Neural cell (in vitro differentiated cells): Measurements from ENCODE around the gene PCDHGA7. TPM values are rescaled to one million over a fixed set of nuclear protein-coding genes. Genes with fewer than 3 reads are reported as not detected.

Experiments
- H2AFZ ChIP-seq: fragments of 200-600, 300-800 bp; sonication (generic), shearing (Covaris generic); 2 replicates; pipeline ENCODE4 v1.6.0; 2014; ENCODE audit warnings: low read depth, mild to moderate bottlenecking, antibody characterized with exemption, low read length, moderate library complexity
- H3F3A ChIP-seq: fragments of 200-600 bp; shearing (Covaris generic); 2 replicates; pipeline ENCODE4 v1.6.1; 2016; ENCODE audit warnings: mild to moderate bottlenecking, moderate library complexity, mixed read lengths, antibody characterized with exemption, low read length; ENCODE audit not compliant: insufficient read depth, poor library complexity, severe bottlenecking
- H3K27ac ChIP-seq: fragments of 200-600, 300-800 bp; sonication (generic), shearing (Covaris generic); 2 replicates; pipeline ENCODE4 v1.5.1; 2014; ENCODE audit warnings: mild to moderate bottlenecking, low read length, moderate library complexity
- H3K27me3 ChIP-seq: fragments of 300-800, 200-600 bp; sonication (generic), shearing (Covaris generic); 2 replicates; pipeline ENCODE4 v1.6.0; 2014; ENCODE audit warnings: mild to moderate bottlenecking, low read depth, low read length, moderate library complexity; ENCODE audit not compliant: insufficient read depth
- H3K36me3 ChIP-seq: fragments of 300-800, 200-600 bp; sonication (generic), shearing (Covaris generic); 2 replicates; pipeline ENCODE4 v1.5.1; 2014; ENCODE audit warnings: mild to moderate bottlenecking, antibody characterized with exemption, low read length, moderate library complexity; ENCODE audit not compliant: insufficient read depth
- H3K4me2 ChIP-seq: fragments of 300-800, 200-600 bp; sonication (generic), shearing (Covaris generic); 2 replicates; pipeline ENCODE4 v1.6.0; 2014; ENCODE audit warnings: mild to moderate bottlenecking, low read length
- H3K4me3 ChIP-seq: fragments of 300-800, 200-600 bp; sonication (generic), shearing (Covaris generic); 2 replicates; pipeline ENCODE4 v1.5.1; 2014; ENCODE audit warnings: mild to moderate bottlenecking, low read length, moderate library complexity
- H3K79me2 ChIP-seq: fragments of 200-600 bp; shearing (Covaris generic); replicated peaks from 2 replicates; pipeline ENCODE4 v1.6.0; 2014; ENCODE audit warnings: mild to moderate bottlenecking, low read length, moderate library complexity; ENCODE audit not compliant: insufficient read depth
- H3K9ac ChIP-seq: fragments of 300-800, 200-600 bp; sonication (generic), shearing (Covaris generic); 2 replicates; pipeline ENCODE4 v1.6.1; 2016; ENCODE audit warnings: mild to moderate bottlenecking, low read length, mixed read lengths
- H3K9me2 ChIP-seq: fragments of 200-600 bp; shearing (Covaris generic); 2 replicates; pipeline ENCODE4 v1.6.1; 2016; ENCODE audit warnings: mild to moderate bottlenecking, low read length, mixed read lengths; ENCODE audit not compliant: insufficient read depth
- H3K9me3 ChIP-seq: fragments of 200-600, 300-800 bp; sonication (generic), shearing (Covaris generic); 2 replicates; pipeline ENCODE4 v1.6.1; 2016; ENCODE audit warnings: mild to moderate bottlenecking, mixed run types, low read length, moderate library complexity, mixed read lengths
- H4K20me1 ChIP-seq: fragments of 200-600 bp; shearing (Covaris generic); 2 replicates; pipeline ENCODE4 v1.6.1; 2016; ENCODE audit warnings: mild to moderate bottlenecking, mixed run types; ENCODE audit not compliant: insufficient read depth
- EP300 ChIP-seq: fragments of 450-650 bp; conservative IDR thresholded peaks from 2 replicates; pipeline ENCODE4 v1.6.1; 2014; ENCODE audit warnings: antibody characterized with exemption, mild to moderate bottlenecking, moderate library complexity; ENCODE audit not compliant: poor library complexity, severe bottlenecking
- EZH2 ChIP-seq: fragments of 200-600, 300-800 bp; shearing (Covaris generic), sonication (generic); IDR thresholded peaks from 2 replicates; pipeline ENCODE4 v1.6.1; 2014; ENCODE audit warnings: antibody characterized with exemption, low read length, borderline replicate concordance, mild to moderate bottlenecking; ENCODE audit not compliant: insufficient read depth, poor library complexity, severe bottlenecking
- MXI1 ChIP-seq: fragments of 450-650 bp; conservative IDR thresholded peaks from 2 replicates; pipeline ENCODE4 v1.6.1; 2014; ENCODE audit warnings: antibody characterized with exemption, mild to moderate bottlenecking; ENCODE audit not compliant: poor library complexity, severe bottlenecking
- POLR2AphosphoS5 ChIP-seq: IDR thresholded peaks from 2 replicates; pipeline ENCODE4 v1.6.1; 2012
- RAD21 ChIP-seq: fragments of 450-650 bp; conservative IDR thresholded peaks from 2 replicates; pipeline ENCODE4 v1.6.1; 2014; ENCODE audit warnings: antibody characterized with exemption, mild to moderate bottlenecking, moderate library complexity
- SMC3 ChIP-seq: fragments of 450-650 bp; conservative IDR thresholded peaks from 2 replicates; pipeline ENCODE4 v1.6.1; 2014; ENCODE audit warnings: antibody characterized with exemption, mild to moderate bottlenecking, moderate library complexity; ENCODE audit not compliant: poor library complexity
- TAF1 ChIP-seq: IDR thresholded peaks from 2 replicates; pipeline ENCODE4 v1.6.1; 2012; ENCODE audit warnings: low read depth
- polyA plus RNA-seq: library from polyadenylated mRNA; depleted of rRNA; stranded (reverse); fragments of >200 nt; gene quantifications from 2 replicates; pipeline ENCODE4 v1.2.3, GENCODE V29; 2014
- TF ChIP-seq, protein P1 (sequence below): fragments of 450-650 bp; IDR thresholded peaks from 2 replicates; pipeline ENCODE4 v1.5.1; 2014; ENCODE audit warnings: antibody characterized with exemption, mild to moderate bottlenecking, moderate library complexity; ENCODE audit not compliant: poor library complexity, severe bottlenecking
- TF ChIP-seq, protein P2 (sequence below): IDR thresholded peaks from 2 replicates; pipeline ENCODE4 v1.6.1; 2012; ENCODE audit warnings: borderline replicate concordance

Gene PCDHGA7
- polyA plus RNA-seq, 1 donor from 2014 or later: not detected

DNA sequence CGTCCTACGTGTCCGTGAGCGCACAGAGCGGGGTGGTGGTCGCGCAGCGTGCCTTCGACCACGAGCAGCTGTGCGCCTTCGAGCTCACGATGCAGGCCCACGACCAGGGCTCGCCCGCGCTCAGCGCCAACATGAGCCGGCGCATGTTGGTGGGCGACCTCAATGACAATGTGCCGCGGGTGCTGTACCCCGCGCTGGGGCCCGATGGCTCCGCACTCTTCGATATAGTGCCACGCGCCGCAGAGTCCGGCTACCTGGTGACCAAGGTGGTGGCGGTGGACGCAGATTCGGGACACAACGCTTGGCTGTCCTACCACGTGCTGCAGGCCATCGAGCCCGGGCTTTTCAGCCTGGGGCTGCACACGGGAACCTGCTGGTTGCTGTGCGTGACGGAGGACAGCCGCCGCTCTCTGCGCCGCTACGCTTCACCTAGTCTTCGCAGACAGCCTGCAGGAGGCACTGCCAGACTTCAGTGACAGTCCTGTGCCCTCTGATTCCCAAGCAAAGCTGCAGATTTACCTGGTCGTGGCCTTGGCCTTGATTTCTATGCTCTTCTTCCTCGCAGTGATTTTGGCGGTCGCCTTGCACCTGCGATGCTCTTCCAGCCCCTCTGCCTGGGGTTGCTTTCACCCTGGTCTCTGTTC, 45.4 kb downstream of the PCDHGA7 start:
- H3K27me3 ChIP-seq: no peaks in the 10 kb centered on the region
- H3K4me3 ChIP-seq: peak overlapping the region; percentile 13
- H4K20me1 ChIP-seq: no peaks in the 10 kb centered on the region
- peaks cover 71% of the 10 kb centered on the region for H3K36me3 ChIP-seq
- no peak overlapping the region for H3K9ac ChIP-seq
- no peak overlapping the region for H2AFZ ChIP-seq
- peaks cover 37% of the 10 kb centered on the region for H3K79me2 ChIP-seq
- TF ChIP-seq EP300 (no peak), RAD21 (no peak), EZH2 (no peak), POLR2AphosphoS5 (no peak), MXI1 (no peak), SMC3 (no peak), TAF1 (no peak)
- TF ChIP-seq, protein P1, sequence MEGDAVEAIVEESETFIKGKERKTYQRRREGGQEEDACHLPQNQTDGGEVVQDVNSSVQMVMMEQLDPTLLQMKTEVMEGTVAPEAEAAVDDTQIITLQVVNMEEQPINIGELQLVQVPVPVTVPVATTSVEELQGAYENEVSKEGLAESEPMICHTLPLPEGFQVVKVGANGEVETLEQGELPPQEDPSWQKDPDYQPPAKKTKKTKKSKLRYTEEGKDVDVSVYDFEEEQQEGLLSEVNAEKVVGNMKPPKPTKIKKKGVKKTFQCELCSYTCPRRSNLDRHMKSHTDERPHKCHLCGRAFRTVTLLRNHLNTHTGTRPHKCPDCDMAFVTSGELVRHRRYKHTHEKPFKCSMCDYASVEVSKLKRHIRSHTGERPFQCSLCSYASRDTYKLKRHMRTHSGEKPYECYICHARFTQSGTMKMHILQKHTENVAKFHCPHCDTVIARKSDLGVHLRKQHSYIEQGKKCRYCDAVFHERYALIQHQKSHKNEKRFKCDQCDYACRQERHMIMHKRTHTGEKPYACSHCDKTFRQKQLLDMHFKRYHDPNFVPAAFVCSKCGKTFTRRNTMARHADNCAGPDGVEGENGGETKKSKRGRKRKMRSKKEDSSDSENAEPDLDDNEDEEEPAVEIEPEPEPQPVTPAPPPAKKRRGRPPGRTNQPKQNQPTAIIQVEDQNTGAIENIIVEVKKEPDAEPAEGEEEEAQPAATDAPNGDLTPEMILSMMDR: no peak
- TF ChIP-seq, protein P2, sequence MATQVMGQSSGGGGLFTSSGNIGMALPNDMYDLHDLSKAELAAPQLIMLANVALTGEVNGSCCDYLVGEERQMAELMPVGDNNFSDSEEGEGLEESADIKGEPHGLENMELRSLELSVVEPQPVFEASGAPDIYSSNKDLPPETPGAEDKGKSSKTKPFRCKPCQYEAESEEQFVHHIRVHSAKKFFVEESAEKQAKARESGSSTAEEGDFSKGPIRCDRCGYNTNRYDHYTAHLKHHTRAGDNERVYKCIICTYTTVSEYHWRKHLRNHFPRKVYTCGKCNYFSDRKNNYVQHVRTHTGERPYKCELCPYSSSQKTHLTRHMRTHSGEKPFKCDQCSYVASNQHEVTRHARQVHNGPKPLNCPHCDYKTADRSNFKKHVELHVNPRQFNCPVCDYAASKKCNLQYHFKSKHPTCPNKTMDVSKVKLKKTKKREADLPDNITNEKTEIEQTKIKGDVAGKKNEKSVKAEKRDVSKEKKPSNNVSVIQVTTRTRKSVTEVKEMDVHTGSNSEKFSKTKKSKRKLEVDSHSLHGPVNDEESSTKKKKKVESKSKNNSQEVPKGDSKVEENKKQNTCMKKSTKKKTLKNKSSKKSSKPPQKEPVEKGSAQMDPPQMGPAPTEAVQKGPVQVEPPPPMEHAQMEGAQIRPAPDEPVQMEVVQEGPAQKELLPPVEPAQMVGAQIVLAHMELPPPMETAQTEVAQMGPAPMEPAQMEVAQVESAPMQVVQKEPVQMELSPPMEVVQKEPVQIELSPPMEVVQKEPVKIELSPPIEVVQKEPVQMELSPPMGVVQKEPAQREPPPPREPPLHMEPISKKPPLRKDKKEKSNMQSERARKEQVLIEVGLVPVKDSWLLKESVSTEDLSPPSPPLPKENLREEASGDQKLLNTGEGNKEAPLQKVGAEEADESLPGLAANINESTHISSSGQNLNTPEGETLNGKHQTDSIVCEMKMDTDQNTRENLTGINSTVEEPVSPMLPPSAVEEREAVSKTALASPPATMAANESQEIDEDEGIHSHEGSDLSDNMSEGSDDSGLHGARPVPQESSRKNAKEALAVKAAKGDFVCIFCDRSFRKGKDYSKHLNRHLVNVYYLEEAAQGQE: no peak
- peaks cover 80% of the 10 kb centered on the region for H3K9me3 ChIP-seq
- no peak overlapping the region for H3K4me2 ChIP-seq
- no peaks in the 10 kb centered on the region for H3F3A ChIP-seq
- H3K9me2 ChIP-seq: no peaks in the 10 kb centered on the region
- H3K27ac ChIP-seq: no peak overlapping the region

DNA sequence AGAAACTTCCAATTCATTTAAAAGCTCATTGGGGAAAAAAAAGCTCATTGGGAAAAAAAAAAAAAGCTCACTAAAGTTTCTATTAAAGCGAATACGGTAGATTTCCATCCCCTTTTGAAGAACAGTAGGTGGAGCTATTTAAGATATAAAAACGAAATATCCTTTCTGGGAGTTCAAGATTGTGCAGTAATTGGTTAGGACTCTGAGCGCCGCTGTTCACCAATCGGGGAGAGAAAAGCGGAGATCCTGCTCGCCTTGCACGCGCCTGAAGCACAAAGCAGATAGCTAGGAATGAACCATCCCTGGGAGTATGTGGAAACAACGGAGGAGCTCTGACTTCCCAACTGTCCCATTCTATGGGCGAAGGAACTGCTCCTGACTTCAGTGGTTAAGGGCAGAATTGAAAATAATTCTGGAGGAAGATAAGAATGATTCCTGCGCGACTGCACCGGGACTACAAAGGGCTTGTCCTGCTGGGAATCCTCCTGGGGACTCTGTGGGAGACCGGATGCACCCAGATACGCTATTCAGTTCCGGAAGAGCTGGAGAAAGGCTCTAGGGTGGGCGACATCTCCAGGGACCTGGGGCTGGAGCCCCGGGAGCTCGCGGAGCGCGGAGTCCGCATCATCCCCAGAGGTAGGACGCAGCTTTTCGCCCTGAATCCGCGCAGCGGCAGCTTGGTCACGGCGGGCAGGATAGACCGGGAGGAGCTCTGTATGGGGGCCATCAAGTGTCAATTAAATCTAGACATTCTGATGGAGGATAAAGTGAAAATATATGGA, 48.0 kb downstream of the PCDHGA7 start, which contains the start of gene PCDHGA12:
PCDHGA12 (plus strand) TSS at position 176 of the 782 bp plus-strand sequence; CDS start at position 429, 253 bp downstream.
- Histone ChIP-seq H3K4me3 (peak within 1 kb of the TSS; percentile 13), H3K79me2 (peaks cover 23% of the 10 kb centered on the region), H3K36me3 (peaks cover 50% of the 10 kb centered on the region), H2AFZ (no peak within 1 kb of the TSS), H3K4me2 (no peak within 1 kb of the TSS), H3K9me2 (no peaks in the 10 kb centered on the region), H3F3A (no peaks in the 10 kb centered on the region), H3K27me3 (no peaks in the 10 kb centered on the region), H3K9me3 (peaks cover 68% of the 10 kb centered on the region), H3K9ac (no peak within 1 kb of the TSS), H4K20me1 (no peaks in the 10 kb centered on the region), H3K27ac (no peak within 1 kb of the TSS)
- TF ChIP-seq TAF1 (no peak), POLR2AphosphoS5 (no peak)
- TF ChIP-seq, protein P1: no peak
